Spleen (tissue), 7 donors: ENCODE data around the gene TNS1.
"Not testable (repeated sequence)": the region's sequence is repeated elsewhere in the genome, so short reads cannot be mapped to it uniquely, and the experiment has no call there.

ENCODE experiments used
- POLR2A ChIP-seq, 3 donors: fragments of 450-650 bp; IDR thresholded peaks; one replicate each; pipeline ENCODE4 v1.5.1; 2017; ENCODE audit warnings: antibody characterized with exemption in 3 of 3, mild to moderate bottlenecking in 1 of 3
- TF ChIP-seq, protein P1 (sequence below), 11 experiments: fragments of 200-600 bp in 7 of 11; fragments of 450-650 bp in 4 of 11; sonication (generic) in 4 of 11; IDR thresholded peaks in 8 of 11; conservative IDR thresholded peaks in 3 of 11; 1 replicate in 7 of 11; 2 replicates in 4 of 11; pipeline versions ENCODE4 v1.4.0 to v1.8.0; 2016 to 2021; ENCODE audit warnings: antibody characterized with exemption in 11 of 11, inconsistent platforms in 4 of 11, mild to moderate bottlenecking in 1 of 11
- donor health status: DM: no; HTN: no; CAD: no; lungs with moderate emphysema.
- donor health status: DM: no; HTN: no; CAD: no.
- donor health status: DM: no; HTN: no; CAD: no.

DNA sequence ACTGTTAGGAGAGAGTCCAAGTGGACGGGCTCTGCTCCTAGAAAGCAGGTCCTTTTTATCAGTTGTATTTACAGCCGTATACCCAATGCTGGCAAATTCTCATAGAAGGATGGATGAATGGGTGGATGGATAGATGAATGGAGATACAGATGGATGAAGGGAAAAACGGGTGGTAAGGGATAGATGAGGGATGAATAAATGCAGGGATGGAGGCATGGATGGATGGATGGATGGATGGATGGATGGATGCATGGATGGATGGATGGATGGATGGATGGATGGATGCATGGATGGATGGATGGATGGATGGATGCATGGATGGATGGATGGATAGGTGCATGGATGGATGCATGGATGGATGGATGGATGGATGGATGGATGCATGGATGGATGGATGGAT lies 193.8 kb downstream of the TNS1 start:
- TF ChIP-seq, protein P1, sequence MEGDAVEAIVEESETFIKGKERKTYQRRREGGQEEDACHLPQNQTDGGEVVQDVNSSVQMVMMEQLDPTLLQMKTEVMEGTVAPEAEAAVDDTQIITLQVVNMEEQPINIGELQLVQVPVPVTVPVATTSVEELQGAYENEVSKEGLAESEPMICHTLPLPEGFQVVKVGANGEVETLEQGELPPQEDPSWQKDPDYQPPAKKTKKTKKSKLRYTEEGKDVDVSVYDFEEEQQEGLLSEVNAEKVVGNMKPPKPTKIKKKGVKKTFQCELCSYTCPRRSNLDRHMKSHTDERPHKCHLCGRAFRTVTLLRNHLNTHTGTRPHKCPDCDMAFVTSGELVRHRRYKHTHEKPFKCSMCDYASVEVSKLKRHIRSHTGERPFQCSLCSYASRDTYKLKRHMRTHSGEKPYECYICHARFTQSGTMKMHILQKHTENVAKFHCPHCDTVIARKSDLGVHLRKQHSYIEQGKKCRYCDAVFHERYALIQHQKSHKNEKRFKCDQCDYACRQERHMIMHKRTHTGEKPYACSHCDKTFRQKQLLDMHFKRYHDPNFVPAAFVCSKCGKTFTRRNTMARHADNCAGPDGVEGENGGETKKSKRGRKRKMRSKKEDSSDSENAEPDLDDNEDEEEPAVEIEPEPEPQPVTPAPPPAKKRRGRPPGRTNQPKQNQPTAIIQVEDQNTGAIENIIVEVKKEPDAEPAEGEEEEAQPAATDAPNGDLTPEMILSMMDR (IDR thresholded peaks at IDR 0.05 in 8 of 11, conservative IDR thresholded peaks at IDR 0.05 in 3 of 11): not testable (repeated sequence)
- TF ChIP-seq POLR2A (IDR thresholded peaks at IDR 0.05): not testable (repeated sequence)
